Ramos (cell line): ENCODE results near the gene MRTFB.

Experiments used
- in situ Hi-C: fragments of 300-500 bp; cut with MboI; formaldehyde crosslinking; loops from one replicate; pipeline ENCODE4 v1.14.3; 2022; ENCODE audit warnings: low sequenced_read_pairs; ENCODE audit not compliant: unreplicated experiment

Gene MRTFB

GRCh38 chr16:14125708-14126107, 54.6 kb downstream of the MRTFB start:
- in situ Hi-C loops, result no loop called here

GRCh38 chr16:14128097-14128496, 57.0 kb downstream of the MRTFB start:
- in situ Hi-C loops, result no loop called here

- in situ Hi-C loops, result no loop called here
Measured at GRCh38 chr16:14129502-14129901, 58.4 kb downstream of the MRTFB start.

GRCh38 chr16:14131774-14132695, 60.9 kb downstream of the MRTFB start:
- in situ Hi-C loops, result no loop called here

- in situ Hi-C loops, result no loop called here
Measured at GRCh38 chr16:14132696-14133048, 61.6 kb downstream of the MRTFB start.

- in situ Hi-C loops, result no loop called here
Measured at GRCh38 chr16:14133907-14134306, 62.8 kb downstream of the MRTFB start.

GRCh38 chr16:14135704-14136103, 64.6 kb downstream of the MRTFB start:
- in situ Hi-C loops, result no loop called here

- in situ Hi-C loops, result no loop called here
Measured at GRCh38 chr16:14139872-14140271, 68.8 kb downstream of the MRTFB start.

- in situ Hi-C loops, result no loop called here
Measured at GRCh38 chr16:14140923-14141322, 69.8 kb downstream of the MRTFB start.

- in situ Hi-C loops, result no loop called here
Measured at GRCh38 chr16:14146445-14146844, 75.3 kb downstream of the MRTFB start.

- in situ Hi-C loops, result no loop called here
Measured at GRCh38 chr16:14148016-14148415, 76.9 kb downstream of the MRTFB start.

- in situ Hi-C loops, result no loop called here
Measured at GRCh38 chr16:14148569-14148968, 77.5 kb downstream of the MRTFB start.

- in situ Hi-C loops, result no loop called here
Measured at GRCh38 chr16:14150796-14151195, 79.7 kb downstream of the MRTFB start.

- in situ Hi-C loops, result no loop called here
Measured at GRCh38 chr16:14151256-14152030, 80.3 kb downstream of the MRTFB start.

- in situ Hi-C loops, result no loop called here
Measured at GRCh38 chr16:14155572-14156190, 84.6 kb downstream of the MRTFB start.

GRCh38 chr16:14164916-14165662, 94.0 kb downstream of the MRTFB start:
- in situ Hi-C loops, result no loop called here

GRCh38 chr16:14168146-14168545, 97.0 kb downstream of the MRTFB start:
- in situ Hi-C loops, result no loop called here

GRCh38 chr16:14172200-14172809, 101.2 kb downstream of the MRTFB start:
- in situ Hi-C loops, result no loop called here

- in situ Hi-C loops, result no loop called here
Measured at GRCh38 chr16:14175086-14175485, 104.0 kb downstream of the MRTFB start.

GRCh38 chr16:14177704-14178103, 106.6 kb downstream of the MRTFB start:
- in situ Hi-C loops, result no loop called here
